Measurements from ENCODE around the gene MICU2. TPM values are rescaled to one million over a fixed set of nuclear protein-coding genes. Genes with fewer than 3 reads are reported as not detected.

Gene MICU2
- total RNA-seq, 2 experiments from 2014 or later = 25.4 to 28.4 TPM

- TF ChIP-seq, protein P1, sequence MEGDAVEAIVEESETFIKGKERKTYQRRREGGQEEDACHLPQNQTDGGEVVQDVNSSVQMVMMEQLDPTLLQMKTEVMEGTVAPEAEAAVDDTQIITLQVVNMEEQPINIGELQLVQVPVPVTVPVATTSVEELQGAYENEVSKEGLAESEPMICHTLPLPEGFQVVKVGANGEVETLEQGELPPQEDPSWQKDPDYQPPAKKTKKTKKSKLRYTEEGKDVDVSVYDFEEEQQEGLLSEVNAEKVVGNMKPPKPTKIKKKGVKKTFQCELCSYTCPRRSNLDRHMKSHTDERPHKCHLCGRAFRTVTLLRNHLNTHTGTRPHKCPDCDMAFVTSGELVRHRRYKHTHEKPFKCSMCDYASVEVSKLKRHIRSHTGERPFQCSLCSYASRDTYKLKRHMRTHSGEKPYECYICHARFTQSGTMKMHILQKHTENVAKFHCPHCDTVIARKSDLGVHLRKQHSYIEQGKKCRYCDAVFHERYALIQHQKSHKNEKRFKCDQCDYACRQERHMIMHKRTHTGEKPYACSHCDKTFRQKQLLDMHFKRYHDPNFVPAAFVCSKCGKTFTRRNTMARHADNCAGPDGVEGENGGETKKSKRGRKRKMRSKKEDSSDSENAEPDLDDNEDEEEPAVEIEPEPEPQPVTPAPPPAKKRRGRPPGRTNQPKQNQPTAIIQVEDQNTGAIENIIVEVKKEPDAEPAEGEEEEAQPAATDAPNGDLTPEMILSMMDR (IDR thresholded peaks at IDR 0.05) = no peak
- no peak for ATAC-seq (ENCODE audit: poor library complexity)
- H3K9me3 Mint-ChIP-seq = no peaks in the 10 kb centered on the region
- DNase-seq = no peak
- POLR2A ChIA-PET = no interaction called here
- H3K27me3 Mint-ChIP-seq = no peaks in the 10 kb centered on the region
- Histone ChIP-seq H3K4me3 (ENCODE audit: low read length) (no peak overlapping the region), H3K27me3 (ENCODE audit: control insufficient read depth in 1 of 2, insufficient read depth in 2 of 2, low read length in 2 of 2) (no peaks in the 10 kb centered on the region), H3K36me3 (ENCODE audit: insufficient read depth, low read length) (peaks cover 25% of the 10 kb centered on the region), H3K27ac (ENCODE audit: low read depth in 1 of 2, low read length in 2 of 2) (no peak overlapping the region), H3K4me1 (ENCODE audit: insufficient read depth, low read length) (no peaks in the 10 kb centered on the region), H3K9me3 (ENCODE audit: control insufficient read depth in 1 of 2, insufficient read depth in 1 of 2, low read length in 2 of 2) (no peaks in the 10 kb centered on the region)
- intact Hi-C loops (cut with DNase I, micrococcal nuclease) = no loop called here
- H3K4me1 Mint-ChIP-seq (ENCODE audit: low read depth) = peaks cover 22% of the 10 kb centered on the region
- CTCF ChIA-PET = no interaction called here
- H3K27ac Mint-ChIP-seq = no peak overlapping the region
- peaks cover 70% of the 10 kb centered on the region for H3K36me3 Mint-ChIP-seq (ENCODE audit: low read depth)
- no peak overlapping the region for H3K4me3 Mint-ChIP-seq
Observed at GRCh38 chr13:21538753-21539152, 65.2 kb downstream of the MICU2 start.

GRCh38 chr13:21538280-21538679 is 65.7 kb downstream of the MICU2 start:
- peaks cover 25% of the 10 kb centered on the region for H3K36me3 ChIP-seq (ENCODE audit: insufficient read depth, low read length)
- no peak overlapping the region for H3K4me3 ChIP-seq (ENCODE audit: low read length)
- TF ChIP-seq, protein P1 (IDR thresholded peaks at IDR 0.05) = no peak
- no peak for DNase-seq
- Mint-ChIP-seq H3K36me3 (ENCODE audit: low read depth) (peaks cover 65% of the 10 kb centered on the region), H3K4me1 (ENCODE audit: low read depth) (peaks cover 17% of the 10 kb centered on the region), H3K27me3 (no peaks in the 10 kb centered on the region), H3K9me3 (no peaks in the 10 kb centered on the region), H3K27ac (no peak overlapping the region), H3K4me3 (no peak overlapping the region)
- ChIA-PET POLR2A (interaction anchor here (0.6 kb wide), 1 partner anchor 121 kb away, joined by 3 read pairs; no protein-coding TSS in a partner anchor), CTCF (no interaction called here)
- no peak for ATAC-seq (ENCODE audit: poor library complexity)
- intact Hi-C loops (cut with DNase I, micrococcal nuclease) = no loop called here
- no peaks in the 10 kb centered on the region for H3K4me1 ChIP-seq (ENCODE audit: insufficient read depth, low read length)
- no peak overlapping the region for H3K27ac ChIP-seq (ENCODE audit: low read depth in 1 of 2, low read length in 2 of 2)
- H3K27me3 ChIP-seq (ENCODE audit: control insufficient read depth in 1 of 2, insufficient read depth in 2 of 2, low read length in 2 of 2) = no peaks in the 10 kb centered on the region
- no peaks in the 10 kb centered on the region for H3K9me3 ChIP-seq (ENCODE audit: control insufficient read depth in 1 of 2, insufficient read depth in 1 of 2, low read length in 2 of 2)

DNA sequence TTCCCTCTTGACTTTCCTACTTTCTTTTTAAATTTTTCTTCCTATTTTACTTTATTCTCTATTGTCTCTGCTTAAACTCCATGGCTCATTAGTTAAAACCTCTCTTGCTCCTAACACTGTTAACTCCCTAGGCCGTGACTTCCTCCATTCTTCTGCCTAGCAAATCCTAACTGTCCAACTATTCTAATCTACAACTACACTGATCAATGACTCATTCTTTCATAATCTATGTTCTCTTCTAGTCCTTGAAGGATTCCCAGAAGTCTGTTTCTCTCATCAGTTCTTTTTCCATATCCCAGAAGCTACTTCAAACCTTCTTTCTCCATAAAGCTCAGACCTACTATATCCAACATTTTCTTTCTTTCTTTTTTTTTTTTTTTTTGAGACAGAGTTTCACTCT is 66.9 kb downstream of the MICU2 start:
- Mint-ChIP-seq H3K36me3 (ENCODE audit: low read depth) (peaks cover 67% of the 10 kb centered on the region), H3K27me3 (no peaks in the 10 kb centered on the region), H3K4me1 (ENCODE audit: low read depth) (peaks cover 5% of the 10 kb centered on the region), H3K4me3 (no peak overlapping the region), H3K27ac (no peak overlapping the region), H3K9me3 (no peaks in the 10 kb centered on the region)
- ChIA-PET CTCF (interaction anchor here (0.6 kb wide), 1 partner anchor 43 kb away, joined by 3 read pairs; no protein-coding TSS in a partner anchor), POLR2A (interaction anchor here (0.7 kb wide), 1 partner anchor 131 kb away, joined by 3 read pairs; no protein-coding TSS in a partner anchor)
- H3K27me3 ChIP-seq (ENCODE audit: control insufficient read depth in 1 of 2, insufficient read depth in 2 of 2, low read length in 2 of 2) = no peaks in the 10 kb centered on the region
- H3K4me3 ChIP-seq (ENCODE audit: low read length) = no peak overlapping the region
- TF ChIP-seq, protein P1 (IDR thresholded peaks at IDR 0.05) = no peak
- intact Hi-C loops (cut with DNase I, micrococcal nuclease) = no loop called here
- ATAC-seq (ENCODE audit: poor library complexity) (no peak), DNase-seq (no peak)
- H3K36me3 ChIP-seq (ENCODE audit: insufficient read depth, low read length) = peaks cover 25% of the 10 kb centered on the region
- no peaks in the 10 kb centered on the region for H3K4me1 ChIP-seq (ENCODE audit: insufficient read depth, low read length)
- no peak overlapping the region for H3K27ac ChIP-seq (ENCODE audit: low read depth in 1 of 2, low read length in 2 of 2)
- H3K9me3 ChIP-seq (ENCODE audit: control insufficient read depth in 1 of 2, insufficient read depth in 1 of 2, low read length in 2 of 2) = no peaks in the 10 kb centered on the region

Data from CD4-positive, alpha-beta T cell (primary cell).